OCI-M2 (cell line): Measurements from ENCODE around the gene KIRREL2.
"Not testable (repeated sequence)": the region's sequence is repeated elsewhere in the genome, so short reads cannot be mapped to it uniquely, and the experiment has no call there.

Experiments
- DNase-seq: peaks from one replicate; lab custom pipeline; 2025; ENCODE audit not compliant: unreplicated experiment; lab: John Stamatoyannopoulos, UW

The KIRREL2 gene

DNA sequence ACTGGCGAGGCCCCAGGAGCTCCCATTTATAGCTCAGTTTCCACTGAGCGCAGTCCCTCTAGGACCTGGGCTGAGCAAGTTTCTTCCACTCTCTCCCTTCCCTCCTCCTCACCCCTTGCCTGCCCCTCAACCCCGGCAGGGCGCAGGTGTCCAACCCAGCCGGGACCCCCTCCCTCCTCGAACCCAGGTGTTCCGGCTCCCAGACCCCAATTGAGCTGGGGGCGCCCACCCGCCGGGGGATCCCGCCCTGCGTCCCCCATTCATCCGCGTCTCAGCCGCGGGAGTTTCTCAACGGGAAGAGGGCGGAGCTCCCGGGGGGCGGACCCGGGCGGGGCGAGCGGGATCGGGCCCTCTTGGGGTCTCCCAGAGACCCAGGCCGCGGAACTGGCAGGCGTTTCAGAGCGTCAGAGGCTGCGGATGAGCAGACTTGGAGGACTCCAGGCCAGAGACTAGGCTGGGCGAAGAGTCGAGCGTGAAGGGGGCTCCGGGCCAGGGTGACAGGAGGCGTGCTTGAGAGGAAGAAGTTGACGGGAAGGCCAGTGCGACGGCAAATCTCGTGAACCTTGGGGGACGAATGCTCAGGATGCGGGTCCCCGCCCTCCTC is at the start of gene KIRREL2:
Gene KIRREL2, plus strand, starts transcription at position 366 of the 604 bp plus-strand sequence. Its CDS starts 209 bp downstream, at position 575.
- no peak for DNase-seq

- DNase-seq = no peak
Observed at GRCh38 chr19:35807633-35808032, 49.1 kb upstream of the KIRREL2 start.

GRCh38 chr19:35811317-35812219 is 45.1 kb upstream of the KIRREL2 start:
- DNase-seq = no peak

DNA sequence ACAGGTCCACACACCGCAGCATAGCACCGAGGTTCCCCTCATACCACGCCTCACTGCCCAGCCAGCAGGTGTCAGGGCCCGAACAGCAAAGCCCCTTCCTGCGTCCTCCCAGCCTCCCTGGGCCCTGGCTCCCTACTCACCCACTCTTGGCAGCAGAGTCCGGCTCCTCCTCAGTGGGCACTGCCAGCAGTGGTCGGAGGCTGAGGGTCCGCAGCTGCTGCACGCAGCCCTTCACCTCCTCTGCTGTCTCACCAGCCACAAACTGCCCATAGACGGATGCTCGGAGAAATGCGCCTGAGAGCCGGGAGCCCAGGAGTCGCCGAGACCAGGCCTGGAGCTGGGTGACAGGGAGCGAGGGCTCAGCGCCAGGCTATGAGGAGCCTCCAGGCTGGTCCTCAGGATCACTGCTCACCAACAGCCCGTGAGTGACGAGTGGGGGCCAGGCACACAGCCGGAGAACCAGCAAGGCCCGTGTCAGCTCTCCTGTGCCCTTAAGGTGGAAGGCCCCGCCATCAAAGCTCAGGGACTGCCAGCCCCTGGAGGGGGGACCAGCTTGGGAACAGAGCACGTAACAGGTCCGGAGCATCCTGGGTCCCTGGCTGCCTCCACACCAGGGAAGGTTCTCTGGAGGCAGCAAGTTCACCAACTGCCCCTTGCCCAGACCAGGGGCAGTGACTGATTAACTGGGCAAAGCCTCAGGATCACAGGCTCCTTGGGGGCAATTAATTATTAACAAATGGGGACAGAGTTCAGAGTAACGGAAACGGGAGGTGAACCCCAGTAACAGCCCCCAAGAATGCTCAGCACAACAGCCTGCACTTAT is 44.3 kb upstream of the KIRREL2 start, which contains the start of gene PRODH2:
Gene PRODH2, minus strand, starts transcription at position 626 of the 823 bp plus-strand sequence. Its CDS starts 40 bp downstream, at position 586.
- no peak for DNase-seq

DNA sequence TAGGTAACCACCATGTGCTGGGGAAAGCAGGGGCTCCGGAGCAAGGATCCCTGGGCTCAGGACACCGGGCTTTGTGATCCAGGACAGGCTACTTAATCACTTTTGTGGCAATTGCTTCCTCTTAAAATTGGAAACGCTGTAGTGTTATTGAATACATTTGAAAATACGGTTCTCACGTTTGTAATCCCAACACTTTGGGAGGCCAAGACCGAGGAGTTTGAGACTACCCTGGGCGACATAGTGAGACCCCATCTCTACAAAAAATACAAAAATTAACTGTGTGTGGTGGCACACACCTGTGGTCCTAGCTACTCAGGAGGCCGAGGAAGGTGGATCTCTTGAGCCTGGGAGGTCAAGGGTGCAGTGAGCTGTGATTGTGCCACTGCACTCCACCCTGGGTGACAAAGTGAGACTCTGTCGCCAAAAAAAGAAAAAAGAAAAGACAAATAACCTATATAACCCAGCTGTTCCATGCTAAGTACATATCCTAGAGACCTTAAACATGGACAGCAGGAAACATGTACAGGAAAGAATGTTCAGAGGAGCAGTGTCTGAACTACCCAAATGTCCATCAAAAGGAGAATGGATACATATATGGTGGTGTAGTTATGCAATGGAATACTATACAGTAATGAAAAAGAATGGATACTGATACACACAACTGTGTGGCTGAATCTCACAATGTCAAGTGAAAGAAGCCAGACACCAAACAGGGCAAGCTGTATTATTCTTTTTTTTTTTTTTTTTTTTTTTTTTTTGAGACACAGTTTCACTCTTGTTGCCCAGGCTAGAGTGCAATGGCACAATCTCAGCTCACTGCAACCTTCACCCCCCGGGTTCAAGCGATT is 43.4 kb upstream of the KIRREL2 start:
- no peak for DNase-seq

DNA sequence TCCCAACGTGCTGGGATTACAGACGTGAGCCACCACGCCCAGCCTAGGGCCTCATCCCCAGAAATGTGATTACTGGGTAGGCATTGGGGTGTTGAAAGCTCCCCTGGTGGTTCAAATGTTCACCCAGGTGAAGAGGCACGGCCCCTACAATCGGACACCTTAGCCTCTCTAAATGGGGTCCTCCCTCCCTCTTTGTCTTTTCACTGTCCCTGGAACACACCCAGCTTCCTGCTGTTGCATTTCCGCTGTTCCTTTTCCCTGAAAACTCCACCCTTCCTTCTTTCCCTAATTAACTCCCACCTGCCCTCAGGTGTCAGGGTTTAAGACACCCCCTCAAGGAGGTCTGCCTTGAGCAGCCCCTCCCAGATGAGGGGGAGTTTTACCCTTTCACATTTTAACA is 40.4 kb upstream of the KIRREL2 start:
- no peak for DNase-seq

- no peak for DNase-seq
Observed at GRCh38 chr19:35816846-35817245, 39.9 kb upstream of the KIRREL2 start.

GRCh38 chr19:35818445-35818844 is 38.3 kb upstream of the KIRREL2 start:
- DNase-seq = no peak

GRCh38 chr19:35822579-35822978 is 34.1 kb upstream of the KIRREL2 start:
- peak; percentile 89 for DNase-seq

DNA sequence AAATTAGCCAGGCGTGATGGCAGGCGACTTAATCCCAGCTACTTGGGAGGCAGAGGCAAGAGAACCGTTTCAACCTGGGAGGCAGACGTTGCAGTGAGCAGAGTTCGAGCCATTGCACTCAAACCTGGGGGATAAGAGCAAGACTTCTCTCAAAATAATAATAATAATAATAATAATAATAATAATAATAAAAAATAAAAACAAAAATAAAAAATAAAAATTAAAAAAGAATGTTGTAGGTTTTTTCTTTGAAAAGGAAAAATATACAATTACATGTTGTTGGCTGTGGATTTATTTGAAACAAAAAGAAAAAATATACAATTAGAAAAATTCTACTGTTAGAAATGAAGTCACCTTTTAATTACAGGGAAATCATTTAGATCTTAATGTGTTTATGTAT is 32.6 kb upstream of the KIRREL2 start:
- DNase-seq = no peak

GRCh38 chr19:35828692-35829301 is 27.9 kb upstream of the KIRREL2 start:
- DNase-seq = peak; percentile 95

DNA sequence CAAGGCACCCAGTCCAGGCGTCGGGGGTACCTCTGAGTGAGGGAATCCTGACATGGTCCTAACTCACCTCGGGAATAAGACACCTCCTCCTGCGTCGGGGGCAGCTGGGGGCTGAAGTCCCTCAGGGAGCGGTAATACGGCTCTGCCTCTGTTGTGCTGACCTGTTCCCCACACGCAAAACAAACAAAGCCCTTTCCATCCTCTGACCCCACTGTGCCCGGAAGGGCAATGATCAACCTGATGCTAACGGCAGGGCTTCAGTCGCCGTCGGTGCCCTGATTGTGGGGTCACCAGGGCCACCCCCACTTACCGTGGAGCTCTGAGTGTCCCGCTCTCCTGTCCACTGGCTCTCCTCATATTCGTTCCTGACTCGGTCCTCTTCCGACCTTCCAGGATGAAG is 25.7 kb upstream of the KIRREL2 start:
- DNase-seq = no peak

DNA sequence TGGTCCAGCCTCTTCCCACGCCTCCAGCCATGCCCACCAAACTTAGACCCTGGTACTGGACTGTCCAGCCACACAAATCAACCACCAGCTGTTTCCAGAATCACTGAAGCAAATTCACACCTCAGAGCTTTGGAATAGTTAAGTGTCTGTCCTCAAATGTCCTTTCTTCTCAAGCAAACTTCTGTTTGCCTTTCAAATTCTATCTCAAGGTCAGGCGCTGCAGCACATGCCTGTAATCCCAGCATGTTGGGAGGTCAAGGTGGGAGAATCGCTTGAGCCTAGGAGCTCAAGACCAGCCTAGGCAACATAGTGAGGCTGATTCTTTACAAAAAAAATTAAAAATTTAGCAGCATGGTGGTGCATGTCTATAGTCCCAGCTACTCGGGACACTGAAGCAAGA is 24.7 kb upstream of the KIRREL2 start:
- no peak for DNase-seq

DNA sequence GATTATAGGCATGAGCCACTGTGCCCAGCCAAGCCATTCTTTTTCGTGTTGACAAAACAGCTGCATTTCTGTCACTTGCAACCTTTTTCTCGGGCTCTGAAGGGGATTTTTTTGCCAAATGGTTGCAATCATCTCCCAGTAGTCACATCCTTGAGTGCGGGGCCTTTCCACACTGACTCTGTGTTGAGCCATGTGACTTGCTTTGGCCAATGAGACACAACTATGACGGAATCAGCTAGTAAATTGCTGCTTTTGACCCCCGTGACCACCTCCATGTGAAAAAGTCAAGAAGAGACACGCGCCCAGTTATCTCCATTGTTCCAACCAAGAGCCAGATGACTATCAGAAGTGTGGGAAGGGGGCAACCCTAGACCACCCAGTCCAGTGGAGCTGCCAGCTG is 22.7 kb upstream of the KIRREL2 start:
- DNase-seq = no peak

GRCh38 chr19:35836096-35836495 is 20.6 kb upstream of the KIRREL2 start:
- not testable (repeated sequence) for DNase-seq

DNA sequence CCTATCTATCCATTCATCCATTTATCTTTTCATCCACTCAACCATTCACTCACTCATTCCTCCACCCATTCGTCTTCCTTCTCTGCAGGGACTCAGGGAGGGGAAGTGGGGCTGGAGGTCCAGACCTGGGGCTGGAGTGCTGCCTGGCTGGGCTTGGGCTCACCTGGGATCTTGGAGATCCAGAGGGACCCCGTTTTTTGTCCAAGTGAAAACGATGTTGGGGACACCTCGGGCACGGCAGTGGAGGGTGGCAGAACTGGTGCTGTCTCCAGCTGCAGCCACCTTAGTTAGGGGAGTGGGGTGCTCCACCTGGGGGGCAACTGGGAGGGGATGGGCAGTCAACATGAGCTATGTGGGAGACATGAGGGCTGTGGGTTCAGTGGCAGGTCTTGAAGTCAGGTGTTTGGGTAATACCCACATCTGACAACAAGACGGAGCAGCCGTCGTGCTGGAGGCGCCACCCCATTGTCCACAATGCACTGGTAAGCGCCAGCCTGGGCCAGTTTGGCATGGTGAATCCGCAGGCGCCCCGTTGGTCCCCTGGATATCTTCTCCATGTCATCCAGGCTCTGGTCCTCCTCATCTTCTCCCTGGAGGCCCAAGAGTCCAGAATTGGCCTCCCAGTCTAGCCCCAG is 14.6 kb upstream of the KIRREL2 start:
- DNase-seq = no peak

DNA sequence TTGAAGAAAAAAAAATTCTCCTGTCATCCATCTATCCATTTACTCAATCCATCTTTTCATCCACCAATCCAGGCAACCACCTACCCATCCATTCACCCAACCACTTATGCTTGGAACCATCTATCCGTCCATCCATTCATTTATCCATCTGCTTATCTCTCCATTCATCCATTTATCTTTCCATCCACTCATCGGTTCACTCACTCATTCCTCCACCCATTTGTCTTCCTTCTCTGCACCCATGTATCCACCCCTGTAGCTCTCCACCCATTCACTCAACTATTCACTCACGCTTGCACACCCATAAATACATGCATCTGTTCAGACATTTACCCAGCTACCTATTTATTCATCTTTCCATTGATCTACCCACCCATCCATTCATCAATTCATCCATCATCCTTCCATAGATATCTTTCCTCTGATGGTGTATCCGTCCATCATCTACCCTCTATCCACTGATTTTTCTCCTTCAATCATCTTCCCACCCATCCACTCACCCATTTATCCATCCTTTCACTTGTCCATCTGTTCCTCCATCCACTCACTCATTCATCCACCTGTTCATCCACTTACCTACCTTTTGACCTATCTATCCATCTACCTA is 13.9 kb upstream of the KIRREL2 start:
- no peak for DNase-seq

GRCh38 chr19:35843676-35844481 is 12.8 kb upstream of the KIRREL2 start:
- no peak for DNase-seq
